Measurements from ENCODE around the gene ATP10A.
"Not testable (repeated sequence)": the region's sequence is repeated elsewhere in the genome, so short reads cannot be mapped to it uniquely, and the experiment has no call there.

The ATP10A gene

DNA sequence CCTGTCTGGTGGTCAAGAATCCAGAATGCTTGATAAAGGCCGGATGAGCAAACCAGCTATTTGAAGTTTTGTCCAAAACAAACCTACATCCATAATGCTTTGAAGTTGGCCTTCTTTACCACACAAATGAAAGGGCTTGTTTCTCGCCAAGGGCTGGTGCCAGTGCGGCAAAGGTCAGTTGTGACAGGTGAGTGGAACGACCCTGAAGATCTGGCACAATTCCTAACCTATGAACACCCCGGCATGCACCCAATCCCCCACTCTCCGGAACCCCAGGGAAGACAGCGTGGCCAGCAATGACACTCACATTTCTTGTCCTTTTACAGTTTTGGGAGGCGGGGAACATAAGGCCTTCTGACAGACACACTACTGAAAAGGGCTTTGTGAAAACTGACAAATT, 90.6 kb downstream of the ATP10A start:
- DNase-seq (ENCODE audit: low read depth), result no peak

DNA sequence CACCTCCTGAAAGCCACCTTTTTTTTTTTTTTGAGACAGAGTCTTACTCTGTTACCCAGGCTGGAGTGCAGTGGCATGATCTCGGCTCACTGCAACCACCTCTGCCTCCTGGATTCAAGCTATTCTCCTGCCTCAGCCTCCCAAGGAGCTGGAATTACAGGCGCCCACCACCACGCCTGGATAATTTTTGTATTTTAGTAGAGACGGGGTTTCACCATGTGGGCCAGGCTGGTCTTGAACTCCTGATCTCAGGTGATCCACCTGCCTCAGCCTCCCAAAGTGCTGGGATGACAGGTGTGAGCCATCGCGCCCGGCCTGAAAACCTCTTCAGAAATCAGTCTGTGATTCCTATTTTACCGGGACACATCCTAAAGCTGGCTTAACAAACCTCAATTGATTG, 91.4 kb downstream of the ATP10A start:
- not testable (repeated sequence) for DNase-seq (ENCODE audit: low read depth)

DNA sequence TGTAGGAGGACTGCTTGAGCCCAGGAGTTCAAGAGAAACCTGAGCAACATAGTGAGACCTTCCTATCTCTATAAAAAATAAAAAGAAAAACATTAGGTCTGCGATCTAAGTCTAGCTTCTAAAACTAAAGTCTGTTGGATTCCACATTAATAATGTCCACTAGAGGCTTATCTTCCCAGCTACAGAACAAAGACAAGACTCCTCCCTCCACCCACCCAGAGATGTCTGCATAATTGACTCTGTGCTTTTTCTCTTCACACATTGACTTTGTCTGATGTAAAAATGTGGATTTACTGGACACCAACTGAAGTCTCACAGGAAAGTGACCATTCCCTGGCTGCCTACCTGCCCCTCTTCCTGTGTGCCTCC, 91.8 kb downstream of the ATP10A start:
- DNase-seq (ENCODE audit: low read depth), result no peak

- DNase-seq (ENCODE audit: low read depth), result no peak
Measured at GRCh38 chr15:25770618-25771337, 92.3 kb downstream of the ATP10A start.

DNA sequence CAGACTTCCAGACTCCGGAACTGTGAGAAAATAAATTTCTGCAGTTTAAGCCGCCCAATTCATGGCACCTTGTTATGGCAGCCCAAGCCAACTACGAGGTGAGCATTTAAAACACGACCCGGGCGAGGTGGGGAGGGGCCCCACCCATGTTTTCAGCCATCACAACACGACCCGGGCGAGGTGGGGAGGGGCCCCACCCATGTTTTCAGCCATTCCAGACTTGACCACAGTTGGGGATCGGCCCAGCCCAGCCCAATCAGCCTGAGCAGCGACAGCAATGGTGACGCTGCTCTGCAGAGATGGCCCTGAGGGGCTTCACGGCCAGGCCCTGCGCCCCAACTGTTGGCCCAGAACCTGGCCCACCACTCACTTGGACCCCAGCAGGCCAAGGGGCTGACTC, 93.1 kb downstream of the ATP10A start:
- DNase-seq (ENCODE audit: low read depth), result no peak

DNA sequence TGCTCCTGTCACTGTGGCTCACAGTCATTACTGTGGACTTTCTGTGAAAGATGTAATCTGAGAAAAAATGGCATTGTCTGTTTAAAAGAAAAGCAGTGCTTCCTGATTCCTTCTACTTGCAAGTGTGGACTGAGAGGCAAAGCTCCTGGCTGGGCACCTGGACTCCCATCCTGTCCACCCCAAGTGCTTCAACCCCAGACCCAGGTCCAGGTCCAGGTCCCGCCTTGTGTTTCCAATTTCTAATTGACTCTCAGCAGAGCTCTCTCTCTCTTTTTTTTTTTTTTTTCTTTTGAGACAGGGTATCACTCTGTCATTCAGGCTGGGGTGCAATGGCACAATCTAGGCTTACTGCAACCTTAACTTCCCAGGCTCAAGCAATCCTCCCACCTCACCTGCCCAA, 94.9 kb downstream of the ATP10A start:
- DNase-seq (ENCODE audit: low read depth), result no peak

- no peak for DNase-seq (ENCODE audit: low read depth)
Measured at GRCh38 chr15:25767356-25768151, 95.6 kb downstream of the ATP10A start.

DNA sequence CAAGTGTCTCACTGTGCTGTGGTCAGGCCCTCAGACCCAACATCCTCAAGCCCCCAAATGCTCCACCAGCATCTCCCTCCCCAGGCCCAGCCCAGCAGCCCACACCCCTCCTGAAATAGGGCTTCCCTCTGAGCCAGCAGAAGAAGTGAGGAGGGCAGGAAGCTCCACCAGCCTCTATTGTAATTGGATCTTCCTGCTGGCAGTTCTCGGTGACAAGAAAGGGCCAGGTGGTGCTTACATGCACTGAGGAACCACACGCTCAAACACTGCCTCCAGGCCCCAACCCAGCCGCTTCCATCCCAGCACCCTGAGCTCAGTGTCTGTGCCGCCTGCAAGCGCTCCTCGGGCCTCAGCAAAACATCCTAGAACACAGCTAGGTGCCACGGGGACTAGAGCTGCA, 96.7 kb downstream of the ATP10A start:
- no peak for DNase-seq (ENCODE audit: low read depth)

GRCh38 chr15:25764980-25765735, 98.0 kb downstream of the ATP10A start:
- DNase-seq (ENCODE audit: low read depth), result no peak

DNA sequence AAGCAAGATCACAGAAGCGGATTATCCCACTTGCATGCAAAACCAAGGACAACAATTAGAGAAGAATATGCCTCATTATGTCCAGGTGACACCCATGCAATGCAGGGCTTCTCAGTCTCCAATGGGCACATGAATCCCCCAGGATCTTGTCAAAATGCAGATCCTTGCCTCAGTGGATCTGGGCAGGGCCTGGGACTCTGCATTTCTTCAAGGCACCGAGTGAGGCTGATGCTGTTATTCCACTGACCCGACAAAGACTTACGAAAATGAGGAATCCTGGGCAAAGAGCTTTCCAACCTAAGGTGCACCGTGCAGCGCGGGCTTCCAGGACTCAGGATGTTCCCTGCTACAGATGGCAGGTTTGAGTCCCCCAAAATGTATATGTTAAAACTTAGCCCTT, 99.2 kb downstream of the ATP10A start:
- DNase-seq (ENCODE audit: low read depth), result no peak

GRCh38 chr15:25763331-25763751, 99.8 kb downstream of the ATP10A start:
- DNase-seq (ENCODE audit: low read depth), result no peak

GRCh38 chr15:25761971-25762662, 101.0 kb downstream of the ATP10A start:
- DNase-seq (ENCODE audit: low read depth), result no peak

DNA sequence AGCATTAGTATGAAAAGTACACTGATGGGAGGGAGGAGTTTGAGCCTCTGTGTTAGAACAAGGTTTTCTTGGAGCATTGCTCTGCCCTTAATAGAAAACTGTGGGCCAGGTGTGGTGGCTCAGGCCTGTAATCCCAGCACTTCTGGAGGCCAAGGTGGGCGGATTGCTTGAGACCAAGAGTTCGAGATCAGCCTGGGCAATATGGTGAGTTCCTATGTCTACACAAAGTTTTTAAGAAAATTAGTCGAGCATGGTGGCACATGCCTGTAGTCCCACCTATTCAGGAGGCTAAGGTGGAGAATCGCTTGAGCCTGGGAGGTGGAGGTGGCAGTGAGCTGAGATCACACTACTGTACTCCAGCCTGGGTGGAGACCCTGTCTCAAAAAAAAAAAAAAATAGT, 103.7 kb downstream of the ATP10A start:
- no peak for DNase-seq (ENCODE audit: low read depth)

- DNase-seq (ENCODE audit: low read depth), result not testable (repeated sequence)
Measured at GRCh38 chr15:25758612-25759011, 104.5 kb downstream of the ATP10A start.

DNA sequence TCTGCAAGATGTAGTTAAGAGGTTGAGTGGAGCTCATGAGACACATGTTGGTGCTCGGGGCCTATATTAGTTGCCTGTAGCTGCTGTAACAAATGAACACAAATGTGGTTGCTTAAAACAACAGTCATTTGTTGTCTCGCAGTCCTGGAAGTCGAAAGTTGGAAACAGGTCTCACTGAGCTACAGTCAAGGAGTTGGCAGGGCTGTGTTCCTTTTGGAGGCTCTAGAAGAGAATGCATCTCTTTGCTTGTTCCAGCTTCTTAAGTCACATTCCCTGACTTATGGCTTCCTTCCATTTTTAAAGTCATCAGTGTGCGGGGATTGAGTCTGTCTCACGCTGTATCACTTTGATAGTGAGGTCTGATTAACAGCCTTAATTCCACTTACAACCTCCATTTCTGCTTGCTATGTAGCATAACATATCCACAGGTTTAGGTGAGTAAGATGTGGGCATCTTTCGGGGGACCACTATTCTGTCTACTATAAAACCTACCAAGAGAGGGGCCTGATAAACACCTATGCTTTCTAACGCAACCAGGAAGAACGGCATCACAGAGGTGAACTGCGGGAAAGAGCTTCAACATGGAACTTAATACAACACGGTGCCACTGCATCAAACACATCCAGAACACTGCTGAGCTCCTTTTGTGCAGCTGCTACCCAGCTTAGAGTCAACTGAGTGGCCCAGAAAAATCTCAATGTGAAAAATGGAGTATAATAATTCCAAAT, 119.4 kb downstream of the ATP10A start:
- DNase-seq (ENCODE audit: low read depth), result no peak

DNA sequence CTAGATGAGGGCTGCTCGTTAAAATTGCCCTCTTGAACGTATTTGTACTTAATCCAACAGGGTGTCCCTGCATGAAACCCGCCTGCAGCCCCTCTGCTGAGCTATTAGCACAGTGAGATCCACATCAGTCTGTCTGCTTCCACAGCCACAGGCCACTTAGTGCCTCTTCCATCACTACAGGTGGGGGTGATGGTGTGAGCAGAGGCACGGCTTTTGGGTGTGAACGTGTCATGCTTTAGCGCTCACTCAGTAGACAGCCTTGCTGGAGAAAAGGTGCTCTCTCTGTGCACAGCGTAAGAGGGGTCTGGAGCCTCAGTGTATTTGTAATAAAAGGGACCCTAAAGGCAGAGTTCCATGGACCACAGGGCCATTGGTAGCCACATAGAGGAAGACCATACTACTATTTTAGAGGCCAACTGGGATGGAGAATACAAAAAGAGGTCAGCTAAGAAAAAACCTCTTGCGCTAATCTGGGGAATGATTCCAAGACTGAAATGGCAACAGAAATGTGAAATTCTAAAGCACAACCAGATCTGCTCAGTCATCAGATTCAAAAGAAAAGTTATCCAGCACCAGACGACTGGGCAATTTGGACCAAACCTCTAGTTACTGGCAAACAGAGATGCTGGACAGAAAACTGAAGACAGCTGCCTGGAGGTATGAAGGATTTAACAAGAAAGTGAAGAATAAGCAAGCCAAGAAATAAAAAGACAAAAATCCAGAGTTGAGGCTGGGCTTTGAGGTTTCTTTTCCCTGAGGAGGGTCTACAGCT, 120.2 kb downstream of the ATP10A start:
- no peak for DNase-seq (ENCODE audit: low read depth)

DNA sequence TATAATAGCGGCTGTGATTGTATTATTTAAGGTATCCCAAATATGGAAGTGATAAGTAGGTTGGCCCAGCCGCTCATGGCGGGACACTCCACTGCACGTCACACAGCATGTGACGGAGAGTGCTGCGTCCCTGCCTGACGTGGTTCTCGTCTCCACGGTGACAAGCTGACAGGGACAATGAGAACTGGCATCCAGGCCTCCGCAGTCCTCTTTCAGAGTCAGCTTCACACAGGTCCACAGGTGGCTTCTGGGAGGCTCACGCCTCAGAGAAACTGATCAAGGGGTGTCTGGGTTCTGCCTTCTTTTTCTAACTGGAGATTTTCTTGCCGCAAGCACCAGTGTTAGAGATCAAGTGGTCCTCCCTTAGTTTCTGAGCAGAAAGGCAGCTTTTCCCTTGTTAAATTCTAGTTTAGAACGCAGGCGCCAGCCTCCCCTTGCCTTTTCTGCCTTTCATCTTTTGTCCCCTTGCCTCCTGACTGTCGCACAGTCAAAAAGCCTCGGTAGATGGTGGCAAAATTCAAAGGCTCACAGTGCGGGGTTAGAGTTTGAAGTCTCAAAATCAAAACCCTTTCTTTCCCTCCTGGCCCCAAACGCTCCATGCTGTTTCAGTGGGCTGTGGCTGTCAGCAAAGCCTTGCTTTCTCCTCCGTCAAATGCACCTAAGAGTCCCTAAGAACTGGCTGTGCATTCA, 120.9 kb downstream of the ATP10A start:
- no peak for DNase-seq (ENCODE audit: low read depth)

- DNase-seq (ENCODE audit: low read depth), result no peak
Measured at GRCh38 chr15:25741256-25741580, 121.9 kb downstream of the ATP10A start.

DNA sequence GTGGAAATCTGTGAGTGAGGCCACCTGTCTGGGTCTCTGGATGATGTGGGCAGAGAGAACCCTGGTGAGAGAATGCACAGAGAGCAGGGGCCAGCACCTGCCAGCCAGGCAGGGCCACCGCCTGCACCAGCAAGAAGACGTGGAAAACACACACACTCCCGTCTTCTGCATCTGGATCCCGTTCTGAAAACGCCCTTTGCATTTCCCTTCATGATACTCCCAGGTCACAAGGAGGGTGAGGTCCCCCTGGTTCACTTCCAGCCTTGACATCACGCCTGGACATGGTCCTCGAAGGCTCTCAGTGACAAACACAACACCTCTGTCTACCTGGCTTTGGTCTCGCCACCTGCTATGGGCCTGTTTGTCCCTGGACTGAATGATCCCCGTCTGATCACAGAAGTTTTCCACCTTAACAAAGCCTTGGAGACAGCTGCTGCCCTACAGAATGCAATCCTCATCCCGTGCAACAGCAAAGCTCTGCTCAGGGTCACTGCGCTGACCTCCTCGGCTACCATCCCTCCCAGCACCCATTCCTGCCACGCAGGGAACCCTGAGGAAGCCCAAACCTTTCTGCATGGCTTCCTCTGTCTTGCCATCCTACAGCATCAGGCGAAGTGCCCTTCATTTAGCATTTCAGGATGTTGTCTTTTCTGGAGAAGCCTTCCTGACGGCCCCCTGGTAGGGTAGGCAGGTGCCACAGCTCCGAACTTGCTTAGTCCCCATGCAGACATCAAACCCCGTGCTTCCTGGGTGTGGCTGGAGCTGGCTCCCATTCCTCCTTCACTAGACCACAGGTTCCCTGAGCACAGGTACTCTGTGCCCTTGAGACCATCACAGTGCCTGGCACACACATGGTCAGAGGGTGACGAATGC, 122.5 kb downstream of the ATP10A start:
- no peak for DNase-seq (ENCODE audit: low read depth)

Measured in GM04504 (cell line).